GM20431 (cell line): ENCODE measurements around the gene STARD8.

Experiments used
- in situ Hi-C: fragments of 300-500 bp; cut with MseI, MboI; formaldehyde crosslinking; loops from one replicate; pipeline ENCODE4 v1.15.0; 2020; ENCODE audit warnings: low sequenced_read_pairs; ENCODE audit not compliant: unreplicated experiment

Gene STARD8

GRCh38 chrX:68658530-68658929 lies 11.1 kb downstream of the STARD8 start:
- in situ Hi-C loops = no loop called here

- in situ Hi-C loops = no loop called here
Observed at GRCh38 chrX:68659385-68659784, 11.9 kb downstream of the STARD8 start.

- in situ Hi-C loops = no loop called here
Observed at GRCh38 chrX:68659786-68660185, 12.3 kb downstream of the STARD8 start.

- in situ Hi-C loops = no loop called here
Observed at GRCh38 chrX:68660746-68661145, 13.3 kb downstream of the STARD8 start.

- in situ Hi-C loops = no loop called here
Observed at GRCh38 chrX:68665502-68665901, 18.0 kb downstream of the STARD8 start.

GRCh38 chrX:68666580-68666979 lies 19.1 kb downstream of the STARD8 start:
- in situ Hi-C loops = no loop called here

- in situ Hi-C loops = no loop called here
Observed at GRCh38 chrX:68669094-68669860, 21.8 kb downstream of the STARD8 start.

GRCh38 chrX:68669871-68670270 lies 22.4 kb downstream of the STARD8 start:
- in situ Hi-C loops = no loop called here

- in situ Hi-C loops = no loop called here
Observed at GRCh38 chrX:68671221-68671620, 23.8 kb downstream of the STARD8 start.

GRCh38 chrX:68672581-68673318 lies 25.3 kb downstream of the STARD8 start:
- in situ Hi-C loops = no loop called here

- in situ Hi-C loops = no loop called here
Observed at GRCh38 chrX:68675571-68675970, 28.1 kb downstream of the STARD8 start.

- in situ Hi-C loops = no loop called here
Observed at GRCh38 chrX:68676335-68676734, 28.9 kb downstream of the STARD8 start.

- in situ Hi-C loops = no loop called here
Observed at GRCh38 chrX:68677998-68678397, 30.5 kb downstream of the STARD8 start.

GRCh38 chrX:68681443-68681941 lies 34.0 kb downstream of the STARD8 start:
- in situ Hi-C loops = no loop called here

- in situ Hi-C loops = no loop called here
Observed at GRCh38 chrX:68682790-68683189, 35.3 kb downstream of the STARD8 start.

- in situ Hi-C loops = no loop called here
Observed at GRCh38 chrX:68683580-68683979, 36.1 kb downstream of the STARD8 start.

- in situ Hi-C loops = no loop called here
Observed at GRCh38 chrX:68684291-68684918, 36.9 kb downstream of the STARD8 start.

GRCh38 chrX:68684919-68685304 lies 37.4 kb downstream of the STARD8 start:
- in situ Hi-C loops = no loop called here

GRCh38 chrX:68685685-68686084 lies 38.2 kb downstream of the STARD8 start:
- in situ Hi-C loops = no loop called here

GRCh38 chrX:68686097-68686977 lies 38.9 kb downstream of the STARD8 start:
- in situ Hi-C loops = no loop called here
